HEK293 (cell line): ENCODE measurements around the gene TPGS1.
A peak's percentile ranks its signal among the peaks of the same experiment; 100 is the strongest.

Source experiments
- CTCF ChIA-PET: fragments of 350-600 bp; formaldehyde crosslinking; extraction: SDS; loops from one replicate; lab custom pipeline; 2021; ENCODE audit warnings: antibody characterized with exemption; lab: Yijun Ruan, JAX
- POLR2A ChIA-PET: fragments of 300-600 bp; formaldehyde crosslinking; extraction: SDS; loops from one replicate; lab custom pipeline; 2020; ENCODE audit warnings: antibody characterized with exemption, inconsistent platforms; lab: Yijun Ruan, JAX
- H3K27ac ChIP-seq: fragments of 200-500 bp; sonication (Bioruptor generic); 2 replicates; pipeline ENCODE4 v1.5.1; 2014; ENCODE audit warnings: low read depth, low read length, control low read depth, inconsistent platforms; ENCODE audit errors: extremely low read depth
- H3K36me3 ChIP-seq, 2 experiments: fragments of 200-500 bp in 1 of 2; sonication (Bioruptor generic) in 1 of 2; 1 replicate in 1 of 2; 2 replicates in 1 of 2; pipeline ENCODE4 v1.5.1; 2014 to 2017; ENCODE audit warnings: inconsistent platforms in 2 of 2, low read length in 2 of 2; ENCODE audit not compliant: control insufficient read depth in 2 of 2, insufficient read depth in 1 of 2
- H3K4me1 ChIP-seq: fragments of 200-500 bp; sonication (Bioruptor generic); 2 replicates; pipeline ENCODE4 v1.5.1; 2014; ENCODE audit warnings: mild to moderate bottlenecking, low read length, inconsistent platforms; ENCODE audit not compliant: control insufficient read depth, insufficient read depth
- H3K4me3 ChIP-seq: 2 replicates; pipeline ENCODE4 v1.5.1; 2011; ENCODE audit warnings: low read depth, mild to moderate bottlenecking, control low read depth, low read length, moderate library complexity
- H3K9me3 ChIP-seq: fragments of 200-500 bp; sonication (Bioruptor generic); 2 replicates; pipeline ENCODE4 v1.5.1; 2014; ENCODE audit warnings: low read depth, low read length, inconsistent platforms; ENCODE audit not compliant: control insufficient read depth, insufficient read depth
- EGR2 ChIP-seq: fragments of 450-650 bp; formaldehyde crosslinking; IDR thresholded peaks from 2 replicates; pipeline ENCODE4 v1.5.1; 2016; ENCODE audit warnings: low read depth, missing biosample characterization, missing genetic modification characterization
- GLIS1 ChIP-seq: fragments of 450-650 bp; formaldehyde crosslinking; IDR thresholded peaks from 2 replicates; pipeline ENCODE4 v1.5.1; 2016; ENCODE audit warnings: missing biosample characterization, missing genetic modification characterization
- KLF7 ChIP-seq: fragments of 450-650 bp; formaldehyde crosslinking; IDR thresholded peaks from 2 replicates; pipeline ENCODE4 v1.5.1; 2016; ENCODE audit warnings: missing biosample characterization, missing genetic modification characterization, borderline replicate concordance
- OSR2 ChIP-seq: fragments of 450-650 bp; formaldehyde crosslinking; IDR thresholded peaks from 2 replicates; pipeline ENCODE4 v1.5.1; 2016; ENCODE audit warnings: missing biosample characterization, missing genetic modification characterization
- PBX3 ChIP-seq: sonication (generic); formaldehyde crosslinking; IDR thresholded peaks from 2 replicates; pipeline ENCODE4 v1.8.1; 2022; ENCODE audit warnings: mild to moderate bottlenecking, moderate library complexity, missing genetic modification reagents
- PRDM10 ChIP-seq: fragments of 450-650 bp; formaldehyde crosslinking; IDR thresholded peaks from 2 replicates; pipeline ENCODE4 v1.5.1; 2016; ENCODE audit warnings: missing biosample characterization, missing genetic modification characterization
- SP2 ChIP-seq: fragments of 450-650 bp; formaldehyde crosslinking; IDR thresholded peaks from 2 replicates; pipeline ENCODE4 v1.5.1; 2016; ENCODE audit warnings: missing biosample characterization, missing genetic modification characterization
- TSHZ1 ChIP-seq: fragments of 450-650 bp; formaldehyde crosslinking; IDR thresholded peaks from 2 replicates; pipeline ENCODE4 v1.5.1; 2016; ENCODE audit warnings: missing biosample characterization, missing genetic modification characterization, borderline replicate concordance
- WT1 ChIP-seq: fragments of 450-650 bp; formaldehyde crosslinking; IDR thresholded peaks from 2 replicates; pipeline ENCODE4 v1.5.1; 2016; ENCODE audit warnings: missing biosample characterization, missing genetic modification characterization
- ZBTB11 ChIP-seq: fragments of 450-650 bp; formaldehyde crosslinking; conservative IDR thresholded peaks from 2 replicates; pipeline ENCODE4 v1.5.1; 2016; ENCODE audit warnings: low read depth, missing biosample characterization, missing genetic modification characterization
- ZBTB48 ChIP-seq: fragments of 450-650 bp; formaldehyde crosslinking; IDR thresholded peaks from 2 replicates; pipeline ENCODE4 v1.5.1; 2016; ENCODE audit warnings: missing biosample characterization, missing genetic modification characterization
- ZBTB8A ChIP-seq: fragments of 450-650 bp; formaldehyde crosslinking; IDR thresholded peaks from 2 replicates; pipeline ENCODE4 v1.5.1; 2016; ENCODE audit warnings: missing biosample characterization, missing genetic modification characterization
- ZIC2 ChIP-seq: fragments of 450-650 bp; formaldehyde crosslinking; IDR thresholded peaks from 2 replicates; pipeline ENCODE4 v1.5.1; 2016; ENCODE audit warnings: missing biosample characterization, missing genetic modification characterization
- ZNF132 ChIP-seq: fragments of 450-650 bp; formaldehyde crosslinking; IDR thresholded peaks from 2 replicates; pipeline ENCODE4 v1.5.1; 2017; ENCODE audit warnings: missing biosample characterization, missing genetic modification characterization, borderline replicate concordance
- ZNF133 ChIP-seq: fragments of 450-650 bp; formaldehyde crosslinking; IDR thresholded peaks from 2 replicates; pipeline ENCODE4 v1.5.1; 2016; ENCODE audit warnings: missing biosample characterization, missing genetic modification characterization
- ZNF16 ChIP-seq: fragments of 450-650 bp; formaldehyde crosslinking; IDR thresholded peaks from 2 replicates; pipeline ENCODE4 v1.5.1; 2016; ENCODE audit warnings: low read depth, missing biosample characterization, missing genetic modification characterization
- ZNF341 ChIP-seq: fragments of 450-650 bp; formaldehyde crosslinking; IDR thresholded peaks from 2 replicates; pipeline ENCODE4; 2016; ENCODE audit warnings: low read depth, missing biosample characterization, missing genetic modification characterization
- ZNF394 ChIP-seq: fragments of 450-650 bp; formaldehyde crosslinking; IDR thresholded peaks from 2 replicates; pipeline ENCODE4 v1.5.1; 2016; ENCODE audit warnings: missing biosample characterization, missing genetic modification characterization, mild to moderate bottlenecking, moderate library complexity, borderline replicate concordance
- ZNF580 ChIP-seq: fragments of 450-650 bp; formaldehyde crosslinking; IDR thresholded peaks from 2 replicates; pipeline ENCODE4 v1.5.1; 2016; ENCODE audit warnings: missing biosample characterization, missing genetic modification characterization
- ZNF629 ChIP-seq: fragments of 450-650 bp; formaldehyde crosslinking; IDR thresholded peaks from 2 replicates; pipeline ENCODE4 v1.5.1; 2017; ENCODE audit warnings: missing biosample characterization, missing genetic modification characterization
- ZXDB ChIP-seq: fragments of 450-650 bp; formaldehyde crosslinking; IDR thresholded peaks from 2 replicates; pipeline ENCODE4 v1.5.1; 2016; ENCODE audit warnings: missing biosample characterization, missing genetic modification characterization

Gene TPGS1

GRCh38 chr19:458091-459042, 48.9 kb upstream of the TPGS1 start (continued):
- no peak for TF ChIP-seq OSR2
- TF ChIP-seq ZNF394 (tag by site-specific recombination): no peak
- TF ChIP-seq ZNF133: no peak
- TF ChIP-seq ZNF629 (tag by site-specific recombination): no peak
- TF ChIP-seq ZIC2 (tag by site-specific recombination): no peak

GRCh38 chr19:459724-460511, 47.4 kb upstream of the TPGS1 start:
- POLR2A ChIA-PET: no interaction called here
- H3K4me1 ChIP-seq: no peaks in the 10 kb centered on the region
- H3K27ac ChIP-seq: peak overlapping the region; percentile 82
- peak overlapping the region; percentile 66 for H3K4me3 ChIP-seq
- CTCF ChIA-PET: no interaction called here
- H3K36me3 ChIP-seq: peaks cover 0 to 9% of the 10 kb centered on the region in 2 experiments; a peak in 1 of 3 replicates
- no peaks in the 10 kb centered on the region for H3K9me3 ChIP-seq
- TF ChIP-seq SP2 (tag by site-specific recombination): peak; percentile 36; the same call in 1 of the 2 replicates
- 0 out of 2 replicates have a peak, but pooled peaks have one; percentile 25 for TF ChIP-seq KLF7 (tag by site-specific recombination)
- no peak for TF ChIP-seq ZNF16 (tag by site-specific recombination)
- TF ChIP-seq EGR2 (tag by site-specific recombination): no peak
- TF ChIP-seq ZXDB (tag by site-specific recombination): peak; percentile 34; the same call in 1 of the 2 replicates
- peak; percentile 30; the same call in 1 of the 2 replicates for TF ChIP-seq ZNF341
- no peak for TF ChIP-seq ZNF580 (tag by site-specific recombination)
- 0 out of 2 replicates have a peak, but pooled peaks have one; percentile 7 for TF ChIP-seq OSR2
- TF ChIP-seq ZBTB11: 0 out of 2 replicates have a peak, but pooled peaks have one; percentile 14
- peak; percentile 76 for TF ChIP-seq ZBTB8A
- TF ChIP-seq PRDM10 (tag by site-specific recombination): peak; percentile 88
- TF ChIP-seq ZIC2 (tag by site-specific recombination): peak; percentile 98
- no peak for TF ChIP-seq PBX3 (CRISPR knock-in tag)
- TF ChIP-seq ZBTB48 (tag by site-specific recombination): no peak
- peak; percentile 95 for TF ChIP-seq GLIS1
- TF ChIP-seq ZNF132: no peak
- peak; percentile 74 for TF ChIP-seq WT1 (tag by site-specific recombination)
- TF ChIP-seq TSHZ1 (tag by site-specific recombination): no peak
